Neuronal stem cell (in vitro differentiated cells): ENCODE measurements around the gene NBAS.

Source experiments
- DNase-seq: peaks from one replicate; pipeline ENCODE4 v3.0.0-alpha.2; 2013; ENCODE audit warnings: low spot score
- H2AFZ ChIP-seq: one replicate; pipeline ENCODE4 v1.6.1; 2013; ENCODE audit warnings: mild to moderate bottlenecking, low read length, inconsistent platforms
- H2AK5ac ChIP-seq: 2 replicates; pipeline ENCODE4 v1.6.1; 2013; ENCODE audit warnings: low read depth, mild to moderate bottlenecking, inconsistent platforms, low read length, moderate library complexity, mixed read lengths
- H2BK120ac ChIP-seq: 2 replicates; pipeline ENCODE4 v1.6.1; 2013; ENCODE audit warnings: low read depth, mild to moderate bottlenecking, inconsistent platforms, low read length, moderate library complexity, mixed read lengths
- H2BK12ac ChIP-seq: one replicate; pipeline ENCODE4 v1.6.1; 2013; ENCODE audit warnings: low read length, inconsistent platforms
- H2BK15ac ChIP-seq: 2 replicates; pipeline ENCODE4 v1.6.1; 2013; ENCODE audit warnings: mild to moderate bottlenecking, low read length, inconsistent platforms, mixed read lengths
- H2BK5ac ChIP-seq: one replicate; pipeline ENCODE4 v1.6.1; 2013; ENCODE audit warnings: inconsistent platforms, mild to moderate bottlenecking, low read length, moderate library complexity
- H3K14ac ChIP-seq: one replicate; pipeline ENCODE4 v1.6.1; 2013; ENCODE audit warnings: low read length, inconsistent platforms
- H3K18ac ChIP-seq: 2 replicates; pipeline ENCODE4 v1.6.1; 2013; ENCODE audit warnings: low read length, inconsistent platforms
- H3K23ac ChIP-seq: 2 replicates; pipeline ENCODE4 v1.6.1; 2013; ENCODE audit warnings: low read depth, mild to moderate bottlenecking, mixed read lengths, low read length, inconsistent platforms; ENCODE audit not compliant: poor library complexity
- H3K27ac ChIP-seq: replicated peaks from 3 replicates; pipeline ENCODE4 v1.5.1; 2013; ENCODE audit warnings: low read length, inconsistent platforms
- H3K27me3 ChIP-seq, 3 experiments: 2 replicates each; pipeline ENCODE4 v1.6.1; 2013; ENCODE audit warnings: low read length in 3 of 3, mild to moderate bottlenecking in 2 of 3, inconsistent platforms in 1 of 3, low read depth in 1 of 3, mixed read lengths in 1 of 3, moderate library complexity in 1 of 3; ENCODE audit not compliant: control insufficient read depth in 3 of 3, insufficient read depth in 3 of 3
- H3K36me3 ChIP-seq, 2 donors: replicated peaks in 1 of 2; 2 replicates each; pipeline ENCODE4 v1.6.1; 2013; ENCODE audit warnings: low read length in 2 of 2; ENCODE audit not compliant: control insufficient read depth in 2 of 2, insufficient read depth in 2 of 2
- H3K4ac ChIP-seq: 2 replicates; pipeline ENCODE4 v1.6.1; 2013; ENCODE audit warnings: inconsistent platforms, mild to moderate bottlenecking, low read length, moderate library complexity
- H3K4me1 ChIP-seq, 2 donors: 1 replicate in 1 of 2; 2 replicates in 1 of 2; pipeline ENCODE4 v1.6.1; 2013; ENCODE audit warnings: low read length in 2 of 2, low read depth in 1 of 2; ENCODE audit not compliant: control insufficient read depth in 2 of 2, insufficient read depth in 1 of 2
- H3K4me2 ChIP-seq: one replicate; pipeline ENCODE4 v1.6.1; 2013; ENCODE audit warnings: mild to moderate bottlenecking, low read length, inconsistent platforms; ENCODE audit not compliant: insufficient read depth, poor library complexity, severe bottlenecking
- H3K4me3 ChIP-seq, 2 donors: 2 replicates each; pipeline ENCODE4 v1.5.1; 2013; ENCODE audit warnings: low read length in 2 of 2, mild to moderate bottlenecking in 2 of 2, inconsistent platforms in 1 of 2, moderate library complexity in 1 of 2
- H3K79me1 ChIP-seq: one replicate; pipeline ENCODE4 v1.6.1; 2013; ENCODE audit warnings: low read depth, mild to moderate bottlenecking, inconsistent platforms, low read length, moderate library complexity
- H3K9ac ChIP-seq: one replicate; pipeline ENCODE4 v1.6.1; 2013; ENCODE audit warnings: mild to moderate bottlenecking, low read depth, low read length, inconsistent platforms; ENCODE audit not compliant: poor library complexity
- H3K9me3 ChIP-seq, 2 donors: replicated peaks in 1 of 2; 2 replicates each; pipeline versions ENCODE3 to v1.6.1; 2013; ENCODE audit warnings: low read length in 2 of 2, mild to moderate bottlenecking in 2 of 2, inconsistent platforms in 1 of 2, low read depth in 1 of 2, mixed read lengths in 1 of 2, moderate library complexity in 1 of 2; ENCODE audit not compliant: control insufficient read depth in 2 of 2, insufficient read depth in 1 of 2
- H4K8ac ChIP-seq: one replicate; pipeline ENCODE4 v1.6.1; 2013; ENCODE audit warnings: low read depth, mild to moderate bottlenecking, inconsistent platforms, low read length, moderate library complexity
- H4K91ac ChIP-seq: one replicate; pipeline ENCODE4 v1.6.1; 2013; ENCODE audit warnings: low read length, low read depth, mild to moderate bottlenecking, inconsistent platforms; ENCODE audit not compliant: poor library complexity
- WGBS, 2 donors: extraction: QIAGEN DNeasy Blood & Tissue Kit; methylation state at CpG; one replicate each; pipeline ENCODE4 v1.1.7; 2013; ENCODE audit warnings: missing lambda C conversion rate in 2 of 2, mixed read lengths in 1 of 2; ENCODE audit not compliant: insufficient read length in 2 of 2, insufficient replicate concordance in 1 of 2; ENCODE audit errors: extremely low coverage in 2 of 2; 5-methylcytosine and 5-hydroxymethylcytosine counted together

NBAS gene

DNA sequence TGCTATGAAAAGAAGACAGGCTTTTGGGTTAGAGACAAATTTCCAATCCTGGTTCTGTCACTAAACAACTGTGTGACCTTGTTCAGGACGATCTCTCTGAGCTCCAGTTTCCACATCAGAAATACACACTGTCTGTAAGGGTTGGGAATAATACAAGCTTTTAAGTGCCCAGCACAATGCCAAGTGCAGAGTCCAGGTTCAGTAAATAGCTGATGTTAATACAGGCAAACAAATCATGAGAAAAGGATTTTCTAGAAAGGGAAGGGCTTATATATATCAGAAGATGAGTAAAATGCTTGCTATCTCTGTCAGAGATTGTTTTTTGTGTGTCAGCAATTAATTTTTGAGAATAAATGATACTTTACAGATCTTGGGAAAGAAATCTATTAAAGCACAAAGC, 388.3 kb downstream of the NBAS start:
- Histone ChIP-seq H4K91ac (no peak overlapping the region), H3K9me3 (peaks cover 0 to 1% of the 10 kb centered on the region in 2 donors), H2BK12ac (no peak overlapping the region), H3K4me3 (no peak overlapping the region), H3K27ac (no peak overlapping the region), H2BK5ac (no peak overlapping the region), H2AK5ac (no peak overlapping the region), H3K9ac (no peak overlapping the region), H3K36me3 (peaks cover 0 to 4% of the 10 kb centered on the region in 2 donors), H3K4me1 (peaks cover 12 to 18% of the 10 kb centered on the region in 2 donors), H3K4ac (no peak overlapping the region), H3K27me3 (no peaks in the 10 kb centered on the region), H3K18ac (no peak overlapping the region), H2BK15ac (no peak overlapping the region), H3K23ac (no peak overlapping the region), H3K4me2 (no peak overlapping the region), H4K8ac (no peak overlapping the region), H2BK120ac (no peak overlapping the region), H3K79me1 (no peaks in the 10 kb centered on the region), H3K14ac (no peak overlapping the region), H2AFZ (no peak overlapping the region)
- WGBS, 2 donors: no CpG with 5 or more reads among the region's 1 CpG
- no peak for DNase-seq

DNA sequence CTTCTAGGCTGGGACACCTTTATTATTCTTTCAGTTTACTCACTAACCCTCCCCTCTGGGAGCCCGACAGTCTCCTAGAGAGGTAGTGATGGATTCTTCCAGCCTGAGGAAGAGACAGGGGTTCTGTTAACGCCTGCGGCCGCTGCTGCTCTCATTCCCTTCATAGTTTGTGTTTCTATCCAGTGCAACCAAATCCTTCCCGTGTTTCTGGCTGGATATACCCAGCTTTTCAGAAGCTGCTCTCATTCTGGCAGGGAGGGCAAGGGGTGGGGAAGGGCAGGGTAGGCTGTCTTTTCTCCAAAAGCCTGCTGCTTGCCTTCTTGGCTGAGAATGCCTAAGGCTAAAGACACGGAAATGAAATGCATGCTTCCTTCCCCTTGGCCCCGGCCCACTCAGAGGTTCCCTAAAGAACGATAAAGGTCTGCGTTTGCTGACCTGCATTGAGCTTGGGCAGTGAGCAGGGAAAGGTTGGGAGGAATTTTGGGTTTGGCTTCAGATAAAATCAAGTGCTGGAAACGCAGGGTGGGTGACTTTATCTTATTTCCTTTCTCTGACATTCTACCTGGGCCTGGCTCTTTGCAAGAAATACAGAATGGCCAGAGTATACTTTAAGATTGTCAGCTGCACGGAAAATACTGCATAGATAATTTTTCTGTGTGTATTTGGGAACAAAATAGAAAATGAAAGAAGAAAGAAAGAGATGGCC, 390.9 kb downstream of the NBAS start:
- no peak overlapping the region for H3K14ac ChIP-seq
- peaks cover 13 to 18% of the 10 kb centered on the region in 2 donors for H3K4me1 ChIP-seq
- no peak overlapping the region for H2AK5ac ChIP-seq
- peaks cover 0 to 1% of the 10 kb centered on the region in 2 donors for H3K9me3 ChIP-seq
- no peaks in the 10 kb centered on the region for H3K36me3 ChIP-seq
- peak overlapping the region; percentile 23 for H3K18ac ChIP-seq
- H3K4me3 ChIP-seq: no peak overlapping the region
- no peak overlapping the region for H2BK15ac ChIP-seq
- H3K4me2 ChIP-seq: no peak overlapping the region
- peak overlapping the region; percentile 2 for H3K27ac ChIP-seq
- WGBS, 2 donors: no CpG with 5 or more reads among the region's 11 CpGs
- peak overlapping the region; percentile 68 for H2AFZ ChIP-seq
- no peak overlapping the region for H2BK5ac ChIP-seq
- no peak overlapping the region for H4K8ac ChIP-seq
- no peak overlapping the region for H4K91ac ChIP-seq
- H3K79me1 ChIP-seq: no peaks in the 10 kb centered on the region
- no peak overlapping the region for H3K9ac ChIP-seq
- no peaks in the 10 kb centered on the region for H3K27me3 ChIP-seq
- H2BK120ac ChIP-seq: no peak overlapping the region
- no peak for DNase-seq
- no peak overlapping the region for H2BK12ac ChIP-seq
- H3K23ac ChIP-seq: no peak overlapping the region
- no peak overlapping the region for H3K4ac ChIP-seq

DNA sequence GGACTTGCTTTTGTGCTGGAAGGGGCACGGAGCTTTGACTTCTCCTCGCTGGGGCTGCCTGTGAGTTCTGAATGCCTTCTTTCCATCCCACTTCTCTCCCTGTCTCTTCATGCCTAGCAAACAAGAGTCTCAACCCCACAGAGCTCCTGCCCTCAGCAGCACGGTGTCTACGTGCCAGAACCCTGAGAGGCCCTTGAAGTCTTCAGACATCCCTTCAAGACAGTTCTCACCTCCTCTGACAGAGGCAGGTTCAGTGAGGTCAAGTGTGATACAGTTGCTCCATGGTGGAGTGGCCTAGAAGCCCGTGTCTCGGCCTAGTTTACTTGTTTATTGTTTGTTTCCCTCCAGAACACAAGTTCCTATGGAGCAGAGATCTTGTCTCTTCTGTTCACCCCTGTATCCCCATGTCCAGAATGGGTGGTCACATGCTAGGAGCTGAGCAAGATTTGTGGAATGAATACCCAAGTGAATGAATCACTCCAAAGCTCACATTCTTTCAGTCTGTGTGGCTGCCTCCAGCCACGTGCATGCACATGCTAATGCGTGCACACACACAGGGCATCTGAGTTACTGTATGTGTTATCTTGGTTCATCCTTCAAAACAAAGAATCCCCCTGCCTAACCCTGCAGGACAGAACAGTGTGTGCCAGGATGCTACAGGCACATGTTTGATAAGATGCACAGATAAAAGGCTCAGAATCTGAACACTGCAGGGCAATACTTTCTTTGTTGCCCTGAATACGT, 391.6 kb downstream of the NBAS start:
- Histone ChIP-seq H2AFZ (peak overlapping the region; percentile 68), H3K36me3 (no peaks in the 10 kb centered on the region), H2BK15ac (no peak overlapping the region), H2BK12ac (no peak overlapping the region), H3K9ac (no peak overlapping the region), H4K91ac (no peak overlapping the region), H3K4ac (no peak overlapping the region), H2AK5ac (no peak overlapping the region), H4K8ac (no peak overlapping the region), H2BK120ac (no peak overlapping the region), H3K27me3 (no peaks in the 10 kb centered on the region), H3K14ac (no peak overlapping the region), H3K79me1 (no peaks in the 10 kb centered on the region), H2BK5ac (no peak overlapping the region), H3K4me2 (no peak overlapping the region), H3K9me3 (peaks cover 0 to 1% of the 10 kb centered on the region in 2 donors), H3K18ac (no peak overlapping the region), H3K23ac (no peak overlapping the region), H3K27ac (no peak overlapping the region), H3K4me1 (peaks cover 17 to 18% of the 10 kb centered on the region in 2 donors), H3K4me3 (no peak overlapping the region)
- DNase-seq: no peak
- WGBS, 2 donors: no CpG with 5 or more reads among the region's 9 CpGs

DNA sequence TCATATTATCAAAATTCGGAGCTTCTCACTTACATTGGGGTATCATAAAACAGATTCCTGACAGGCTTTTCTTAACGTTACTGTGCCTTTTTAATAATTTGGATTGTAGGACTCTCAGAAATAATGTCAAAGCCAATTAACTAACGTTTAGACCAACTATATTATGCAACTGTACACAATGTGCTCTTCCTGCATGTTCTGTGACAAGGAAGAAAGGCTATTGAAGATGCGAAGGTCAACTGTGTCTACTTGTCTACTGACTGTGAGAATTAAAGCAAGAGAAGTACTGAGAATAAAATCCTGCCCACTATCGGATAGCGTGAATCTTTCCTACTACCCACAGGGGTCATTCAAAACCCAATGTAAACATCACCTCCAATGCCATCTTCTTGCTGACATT, 393.0 kb downstream of the NBAS start:
- Histone ChIP-seq H2BK12ac (no peak overlapping the region), H3K27me3 (no peaks in the 10 kb centered on the region)

More for the DNA sequence above, 393.0 kb downstream of the NBAS start:
- Histone ChIP-seq H3K4me1 (peaks cover 17 to 18% of the 10 kb centered on the region in 2 donors), H3K36me3 (no peaks in the 10 kb centered on the region), H2BK5ac (no peak overlapping the region), H3K23ac (no peak overlapping the region), H3K79me1 (no peaks in the 10 kb centered on the region), H3K18ac (no peak overlapping the region), H3K4me3 (no peak overlapping the region), H3K4ac (no peak overlapping the region), H2BK120ac (no peak overlapping the region), H2AK5ac (no peak overlapping the region), H3K9ac (no peak overlapping the region), H2AFZ (no peak overlapping the region), H4K91ac (no peak overlapping the region), H3K9me3 (peaks cover 0 to 1% of the 10 kb centered on the region in 2 donors), H2BK15ac (no peak overlapping the region), H3K27ac (no peak overlapping the region), H4K8ac (no peak overlapping the region), H3K14ac (no peak overlapping the region), H3K4me2 (no peak overlapping the region)
- no peak for DNase-seq
- no CpG with 5 or more reads among the region's 6 CpGs for WGBS, 2 donors
